HG02642 (cell line): Measurements from ENCODE around the gene SP1.
"Not testable (repeated sequence)": the region's sequence is repeated elsewhere in the genome, so short reads cannot be mapped to it uniquely, and the experiment has no call there.

Experiments
- ATAC-seq: cut with Tn5 transposase; IDR thresholded peaks from one replicate; pipeline ENCODE4 v1.9.1; 2021; ENCODE audit warnings: mild to moderate bottlenecking; ENCODE audit not compliant: unreplicated experiment, poor library complexity

SP1 gene

GRCh38 chr12:53402871-53403270, 22.9 kb downstream of the SP1 start:
- ATAC-seq: no peak

GRCh38 chr12:53410951-53411350, 31.0 kb downstream of the SP1 start:
- ATAC-seq: no peak

- no peak for ATAC-seq
Measured at GRCh38 chr12:53413485-53414204, 33.7 kb downstream of the SP1 start.

- ATAC-seq: no peak
Measured at GRCh38 chr12:53414756-53415417, 34.9 kb downstream of the SP1 start.

GRCh38 chr12:53415752-53416389, 35.9 kb downstream of the SP1 start:
- ATAC-seq: not testable (repeated sequence)

- not testable (repeated sequence) for ATAC-seq
Measured at GRCh38 chr12:53417291-53417816, 37.4 kb downstream of the SP1 start.

GRCh38 chr12:53418221-53418620, 38.2 kb downstream of the SP1 start:
- no peak for ATAC-seq

- no peak for ATAC-seq
Measured at GRCh38 chr12:53419756-53420155, 39.8 kb downstream of the SP1 start.

- not testable (repeated sequence) for ATAC-seq
Measured at GRCh38 chr12:53422247-53422646, 42.3 kb downstream of the SP1 start.

- no peak for ATAC-seq
Measured at GRCh38 chr12:53423597-53423996, 43.6 kb downstream of the SP1 start, which contains the start of gene AMHR2. Gene AMHR2 (plus strand): TSS chr12:53423855. CDS start chr12:53423935, 80 bp downstream.

- no peak for ATAC-seq
Measured at GRCh38 chr12:53424626-53425514, 44.9 kb downstream of the SP1 start.

- ATAC-seq: no peak
Measured at GRCh38 chr12:53425515-53426150, 45.7 kb downstream of the SP1 start.

- no peak for ATAC-seq
Measured at GRCh38 chr12:53427905-53428594, 48.1 kb downstream of the SP1 start.

GRCh38 chr12:53428741-53429140, 48.8 kb downstream of the SP1 start:
- ATAC-seq: no peak

- ATAC-seq: no peak
Measured at GRCh38 chr12:53430116-53430515, 50.1 kb downstream of the SP1 start.

- no peak for ATAC-seq
Measured at GRCh38 chr12:53431187-53431586, 51.2 kb downstream of the SP1 start.

GRCh38 chr12:53435326-53435725, 55.4 kb downstream of the SP1 start:
- not testable (repeated sequence) for ATAC-seq

- not testable (repeated sequence) for ATAC-seq
Measured at GRCh38 chr12:53439582-53439981, 59.6 kb downstream of the SP1 start.
